NCI-H1694 (cell line): ENCODE data around the gene ARMH3.
"Not testable (repeated sequence)": the region's sequence is repeated elsewhere in the genome, so short reads cannot be mapped to it uniquely, and the experiment has no call there.

Experiments used
- DNase-seq: peaks from one replicate; lab custom pipeline; 2025; lab: John Stamatoyannopoulos, UW

ARMH3 gene

DNA sequence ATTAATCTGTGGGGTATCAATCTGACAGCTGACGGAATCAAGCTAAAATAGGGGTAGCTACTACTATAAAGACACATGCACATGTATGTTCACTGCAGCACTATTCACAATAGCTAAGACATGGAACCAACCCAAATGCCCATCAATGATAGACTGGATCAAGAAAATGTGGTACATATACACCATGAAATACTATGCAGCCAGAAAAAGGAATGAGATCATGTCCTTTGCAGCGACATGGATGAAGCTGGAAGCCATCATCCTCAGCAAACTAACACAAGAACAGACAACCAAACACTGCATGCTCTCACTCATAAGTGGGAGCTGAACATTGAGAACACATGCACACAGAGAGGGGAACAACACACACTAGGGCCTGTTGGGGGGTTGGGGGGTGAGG is 75.3 kb downstream of the ARMH3 start:
- not testable (repeated sequence) for DNase-seq

DNA sequence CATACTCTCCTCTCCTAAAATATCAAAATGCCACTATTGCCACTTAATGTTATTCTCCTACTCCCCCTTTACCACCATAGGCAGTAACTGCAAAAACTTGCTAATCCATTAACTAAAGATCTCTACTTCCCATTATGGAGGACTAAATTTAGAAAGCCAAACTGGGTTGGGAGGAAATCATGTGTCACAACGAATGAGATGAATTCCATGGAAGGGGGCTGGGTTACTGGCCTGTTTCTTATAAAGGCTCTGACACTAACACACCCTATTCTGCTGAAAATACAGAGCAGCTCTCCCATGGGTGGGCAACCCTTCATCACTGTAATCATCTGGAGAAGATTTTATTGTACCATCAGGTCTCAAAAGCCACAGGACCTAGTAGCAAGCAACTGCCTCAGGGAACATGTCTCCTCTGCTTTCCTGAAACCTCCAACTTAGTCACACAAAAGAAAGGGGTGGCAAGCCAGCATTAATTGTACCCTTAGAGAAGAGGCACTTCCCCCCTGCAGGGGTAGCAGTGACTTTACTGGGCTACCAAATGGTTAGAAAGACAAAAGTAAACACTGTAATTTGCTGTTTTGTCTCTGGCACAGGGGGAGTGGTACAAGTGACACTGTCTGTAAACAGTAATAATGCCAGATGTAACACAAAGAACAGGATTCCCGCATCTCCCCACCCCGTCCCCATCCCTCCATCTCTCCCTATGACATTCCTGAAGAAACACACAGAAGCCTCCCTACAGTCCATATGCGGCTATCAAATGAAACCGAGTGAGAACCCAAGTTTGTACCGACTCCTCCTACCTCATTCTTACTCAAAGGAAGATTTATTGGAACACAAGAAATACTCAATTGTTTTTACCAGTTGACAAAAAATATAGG is 81.6 kb downstream of the ARMH3 start:
- DNase-seq = no peak

- DNase-seq = no peak
Measured at GRCh38 chr10:101972761-101973160, 83.2 kb downstream of the ARMH3 start.

- DNase-seq = no peak
Measured at GRCh38 chr10:101969412-101969922, 86.5 kb downstream of the ARMH3 start.

DNA sequence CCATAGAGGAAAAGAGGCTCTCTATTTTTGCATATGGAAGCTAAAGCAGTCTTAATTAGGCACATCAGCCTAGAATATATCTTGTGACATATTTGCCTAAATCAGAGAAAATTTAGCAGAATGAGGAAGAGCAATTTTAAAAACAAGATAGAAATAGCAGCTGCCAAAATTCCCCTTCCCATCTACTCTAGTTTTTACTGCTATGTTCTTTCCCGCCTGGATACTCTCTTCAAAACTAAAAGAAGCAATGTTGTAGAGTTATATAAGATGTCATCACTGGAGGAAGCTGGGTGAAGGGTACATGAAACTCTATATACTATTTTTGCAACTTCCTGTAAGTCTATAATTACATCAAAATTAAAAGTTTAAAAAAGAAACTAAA is 87.0 kb downstream of the ARMH3 start:
- no peak for DNase-seq

- DNase-seq = no peak
Measured at GRCh38 chr10:101968286-101968939, 87.6 kb downstream of the ARMH3 start.

DNA sequence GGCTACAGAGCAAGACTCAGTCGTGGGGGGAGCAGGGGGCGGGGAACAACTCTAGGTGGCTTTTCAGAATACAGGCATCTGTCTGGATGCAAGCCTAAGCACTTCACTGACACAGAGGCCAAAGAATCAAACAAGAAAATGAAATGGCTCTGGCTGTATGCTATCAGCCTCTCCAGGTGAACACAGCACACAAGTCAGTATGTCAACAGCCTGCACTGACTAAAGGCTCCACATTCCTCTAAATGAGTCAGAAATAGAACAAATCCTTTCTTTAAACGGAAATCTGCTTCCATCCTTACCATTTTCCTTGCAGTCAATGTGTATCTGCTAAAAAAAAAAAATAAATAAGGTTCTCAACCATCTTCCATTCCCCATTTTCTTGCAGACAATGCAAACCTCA is 88.3 kb downstream of the ARMH3 start:
- no peak for DNase-seq

DNA sequence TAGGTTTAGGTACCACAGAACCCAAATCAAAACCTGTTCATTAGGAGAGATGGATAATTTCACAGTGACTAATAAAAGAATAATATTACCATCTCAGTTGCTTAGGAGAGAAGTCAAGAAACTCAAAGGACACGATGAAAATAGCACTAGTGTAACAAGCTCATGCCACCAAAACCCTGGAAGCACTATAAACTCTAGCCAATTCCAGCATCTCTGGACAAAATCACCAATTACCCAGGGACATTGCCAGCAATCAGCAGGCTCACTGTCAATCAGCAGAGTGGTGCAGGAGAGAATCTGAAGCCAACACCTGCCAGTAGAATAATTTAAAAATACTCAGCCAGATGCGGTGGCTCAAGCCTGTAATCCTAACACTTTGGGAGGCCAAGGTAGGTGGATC is 88.9 kb downstream of the ARMH3 start:
- no peak for DNase-seq

DNA sequence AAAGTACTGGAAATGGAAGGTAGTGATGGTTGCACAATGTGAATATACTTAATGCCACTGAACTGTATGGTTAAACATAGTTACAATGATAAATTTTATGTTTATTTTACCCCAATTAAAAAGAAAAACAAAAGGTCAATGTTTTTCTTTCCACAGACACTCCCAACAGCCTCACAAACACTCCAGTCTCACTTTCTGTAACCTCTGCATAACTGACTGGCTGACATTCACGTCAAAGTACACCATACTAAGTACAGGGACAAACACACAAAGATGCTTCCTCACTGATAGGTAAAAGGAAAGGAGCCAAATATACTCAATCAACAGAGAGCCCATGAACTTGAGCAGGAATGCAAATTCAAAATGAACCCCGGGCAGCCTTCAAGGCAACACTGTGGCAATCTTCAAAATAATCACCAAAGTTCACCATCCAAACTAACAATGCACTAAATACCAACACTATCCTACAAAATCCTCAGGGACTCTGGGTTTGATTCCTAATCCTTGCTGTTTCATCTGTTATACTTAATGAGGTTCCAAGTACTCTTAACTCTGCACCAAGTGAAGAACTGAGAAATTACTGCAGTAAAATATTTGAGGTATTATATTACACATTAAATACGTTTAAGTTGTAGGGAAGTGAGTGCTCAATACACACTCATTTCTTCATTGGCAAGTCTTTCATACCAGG is 90.8 kb downstream of the ARMH3 start:
- no peak for DNase-seq

DNA sequence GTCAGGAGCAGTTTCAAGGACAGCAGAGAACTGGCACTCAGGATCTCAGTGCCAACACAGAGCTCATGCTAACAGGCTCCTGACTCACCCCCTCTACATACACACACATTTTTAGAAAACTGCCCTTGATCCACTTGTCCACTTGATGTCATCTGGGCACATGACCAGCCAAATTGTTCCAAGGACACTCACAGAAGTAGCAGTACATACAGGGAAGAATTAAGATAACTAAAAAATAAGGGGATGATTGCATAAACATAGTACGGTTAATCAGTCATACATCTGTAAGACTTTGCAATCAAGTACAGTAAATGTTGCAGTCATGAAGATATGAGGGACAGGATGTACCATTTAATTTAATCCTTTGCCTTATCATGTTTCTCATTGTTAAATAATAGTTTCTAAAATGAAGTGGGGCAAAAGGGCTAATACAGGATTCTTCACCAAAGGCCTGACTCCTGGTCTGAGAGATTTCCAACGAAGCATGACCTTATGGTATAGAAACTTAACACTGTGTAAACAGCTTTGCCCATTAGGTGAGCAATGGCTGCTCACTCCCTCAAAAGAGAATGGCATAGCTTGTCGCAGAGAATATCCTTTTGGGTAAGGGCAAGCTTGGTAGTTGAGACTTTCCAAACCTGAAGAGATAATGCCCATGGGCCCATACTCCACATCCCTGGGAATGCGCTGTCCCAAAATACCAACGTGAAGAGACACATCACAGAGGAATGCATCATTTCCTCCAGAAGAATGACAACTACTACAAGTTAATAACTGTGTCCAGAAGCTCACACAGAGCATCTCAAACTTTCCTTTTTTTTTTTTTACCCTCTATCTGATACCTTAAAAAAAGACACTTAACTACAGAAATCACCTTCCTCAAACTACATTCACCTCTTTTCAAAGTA is 94.1 kb downstream of the ARMH3 start:
- no peak for DNase-seq

DNA sequence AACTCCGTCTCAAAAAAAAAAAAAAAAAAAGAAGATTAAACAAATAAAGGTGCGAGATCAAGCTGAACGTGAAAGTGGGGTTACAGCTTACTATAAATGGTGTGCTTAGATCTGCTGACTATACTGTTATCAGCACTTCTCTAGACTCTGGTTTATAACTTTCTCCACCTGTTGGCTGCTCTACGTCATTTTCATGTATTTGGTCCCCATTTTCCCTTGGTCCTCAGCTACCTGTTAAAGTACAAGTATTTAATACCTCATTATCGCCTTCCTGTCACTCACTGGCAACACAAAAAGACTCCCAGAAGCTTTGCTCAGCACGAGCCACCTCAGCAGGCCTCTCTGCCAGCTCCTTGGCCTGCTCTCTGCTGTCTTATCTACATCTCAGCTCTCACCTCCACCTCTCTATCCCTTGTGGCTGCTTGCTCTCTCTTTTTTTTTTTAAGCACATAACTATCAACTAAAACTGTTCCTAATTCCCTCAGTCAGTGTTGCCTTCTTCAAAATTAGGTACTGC is 95.0 kb downstream of the ARMH3 start:
- DNase-seq = no peak

- no peak for DNase-seq
Measured at GRCh38 chr10:101959346-101959916, 96.5 kb downstream of the ARMH3 start.

DNA sequence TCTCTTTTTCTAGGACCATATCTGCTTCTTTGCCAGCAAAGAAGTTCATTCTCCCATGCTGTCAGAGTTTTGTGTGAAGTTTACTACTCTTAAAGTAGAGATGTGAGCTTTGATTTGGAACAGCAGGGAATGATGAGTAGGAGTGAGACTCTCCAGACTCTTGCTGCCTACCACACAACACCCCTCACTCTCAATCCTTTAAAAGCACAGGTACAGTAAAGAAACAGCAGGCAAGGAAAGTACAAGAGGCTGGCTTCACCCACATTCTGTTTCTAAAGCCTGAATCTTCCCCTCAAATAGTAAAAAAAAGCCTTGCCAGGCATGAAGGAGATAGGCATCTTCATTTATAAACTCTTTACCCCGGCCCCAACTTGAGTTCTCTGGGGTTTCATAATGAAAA is 97.3 kb downstream of the ARMH3 start:
- no peak for DNase-seq

DNA sequence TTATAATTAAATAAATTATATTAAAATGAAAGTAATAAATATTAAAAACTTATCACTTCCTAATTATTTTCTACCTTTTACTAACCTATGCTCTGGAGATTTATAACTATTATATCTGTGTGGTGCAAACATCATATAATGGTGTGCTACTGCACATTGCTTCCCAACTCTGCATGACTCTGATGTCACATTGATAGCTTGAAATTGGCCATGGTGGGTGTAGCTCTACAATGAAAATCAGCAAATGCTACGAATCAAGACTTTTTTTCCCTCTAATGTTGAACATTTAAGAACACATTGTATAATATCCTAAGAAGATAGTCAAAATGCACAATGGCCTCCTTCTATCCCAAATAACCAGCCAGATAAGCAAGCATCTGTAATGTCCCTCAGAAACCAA is 99.1 kb downstream of the ARMH3 start:
- DNase-seq = no peak

DNA sequence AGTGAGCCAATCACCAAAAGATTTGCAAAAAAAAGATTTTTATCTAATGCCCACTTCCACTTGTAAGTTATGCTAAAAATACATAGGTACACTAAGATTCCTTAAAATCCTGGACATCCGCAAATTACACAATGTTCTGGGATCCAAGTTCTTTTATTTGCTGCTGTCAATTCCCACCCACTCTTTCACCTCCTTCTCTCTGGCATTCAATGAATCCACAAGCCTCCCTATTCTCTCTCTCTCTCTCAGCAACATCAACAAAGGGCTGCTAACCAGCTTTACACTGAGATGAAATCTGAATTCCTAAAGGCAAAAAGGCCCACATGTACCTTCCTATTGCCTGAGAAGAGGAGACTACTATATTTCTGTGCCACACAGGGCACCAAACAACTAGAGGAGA is 99.9 kb downstream of the ARMH3 start:
- no peak for DNase-seq

- DNase-seq = no peak
Measured at GRCh38 chr10:101952191-101952590, 103.8 kb downstream of the ARMH3 start.

DNA sequence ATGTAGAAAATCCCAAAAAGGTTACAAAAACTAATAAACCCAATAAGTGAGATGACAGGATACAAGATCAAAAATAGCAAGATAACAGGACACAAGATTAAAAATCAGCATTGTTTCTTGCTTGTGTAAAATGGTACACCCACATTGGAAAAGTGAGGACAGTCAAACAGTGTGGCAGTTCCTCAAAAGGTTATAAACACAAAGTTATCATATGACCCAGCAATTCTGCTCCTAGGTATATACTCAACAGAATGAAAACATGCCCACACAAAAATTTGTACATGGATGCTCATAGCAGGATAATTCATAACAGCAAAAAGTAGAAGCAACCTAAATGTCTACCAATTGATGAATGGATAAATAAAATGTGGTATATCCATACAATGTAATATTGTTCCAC is 105.8 kb downstream of the ARMH3 start:
- DNase-seq = no peak

DNA sequence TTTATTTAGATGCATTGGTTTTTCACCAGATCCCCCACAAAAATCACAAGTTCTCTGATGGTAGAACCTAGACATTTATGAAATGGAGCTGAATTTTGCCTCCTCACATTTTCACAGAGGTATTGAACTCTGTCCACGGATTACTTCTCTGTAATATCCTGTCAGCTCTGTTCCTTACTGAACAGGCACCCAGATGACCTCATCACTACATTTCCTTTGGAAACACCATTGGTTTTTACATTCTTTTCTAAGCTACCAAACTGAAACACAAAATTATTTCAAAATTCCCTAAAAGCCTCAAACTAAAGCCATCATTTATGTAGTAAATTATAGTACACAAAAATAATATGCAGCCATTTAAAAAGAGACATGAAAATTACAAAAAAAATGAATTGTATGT is 114.1 kb downstream of the ARMH3 start:
- DNase-seq = no peak

DNA sequence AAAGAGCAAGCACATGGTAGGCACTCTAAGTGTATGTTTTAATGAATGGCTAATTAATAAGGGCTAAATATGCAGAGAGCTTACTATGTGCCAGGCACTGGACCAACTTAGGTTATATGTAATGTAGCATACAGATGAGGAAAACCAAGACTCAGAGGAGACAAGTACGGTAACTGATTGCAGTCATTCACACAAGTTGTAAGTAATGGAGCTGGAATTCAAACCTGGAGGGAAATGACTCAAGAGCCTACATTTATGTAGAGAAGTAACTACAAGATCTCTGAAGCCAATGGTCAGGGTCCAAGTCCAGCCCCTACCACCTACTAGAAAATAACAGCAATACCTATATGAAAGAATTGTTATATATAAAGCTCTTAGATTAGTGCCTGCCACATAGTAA is 115.1 kb downstream of the ARMH3 start:
- DNase-seq = no peak

DNA sequence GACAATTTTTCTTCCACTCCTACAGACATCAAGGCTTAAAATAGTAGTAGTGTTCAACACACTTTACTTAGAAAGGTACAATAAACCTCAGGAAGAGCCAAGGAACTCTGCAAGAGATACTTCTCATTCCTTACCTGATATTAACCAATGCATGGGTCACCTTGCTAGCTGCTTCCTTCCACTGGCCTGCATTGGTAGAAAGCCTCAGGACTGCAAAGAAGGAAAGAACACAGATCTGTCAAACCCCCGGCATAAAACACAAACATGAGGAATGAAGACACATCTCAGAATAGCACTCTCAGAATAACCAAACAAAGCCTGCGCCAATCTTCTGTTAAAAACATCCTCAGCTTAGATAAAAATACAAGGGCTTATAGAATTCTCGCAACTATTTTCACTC is 116.2 kb downstream of the ARMH3 start:
- DNase-seq = no peak

GRCh38 chr10:101939008-101939648 is 116.8 kb downstream of the ARMH3 start:
- DNase-seq = no peak
